NB4 (cell line): ENCODE measurements around the gene IRX6.

ENCODE experiments used
- DNase-seq: peaks from one replicate; pipeline ENCODE4 v3.0.0; 2010; ENCODE audit warnings: low read depth
- H3K4me3 ChIP-seq: one replicate; pipeline ENCODE4 v1.5.1; 2011; ENCODE audit warnings: mild to moderate bottlenecking, low read depth, low read length, moderate library complexity
- MYC ChIP-seq: IDR thresholded peaks from 2 replicates; pipeline ENCODE4 v1.6.1; 2011; ENCODE audit warnings: low read depth, low read length
- POLR2A ChIP-seq: IDR thresholded peaks from 2 replicates; pipeline ENCODE4 v1.6.1; 2011; ENCODE audit warnings: mild to moderate bottlenecking; ENCODE audit not compliant: insufficient read length; ENCODE audit errors: extremely low read depth
- TF ChIP-seq, protein P1 (sequence below): IDR thresholded peaks from 2 replicates; pipeline ENCODE4 v1.6.1; 2011; ENCODE audit warnings: low read depth, low read length
- TF ChIP-seq, protein P2 (sequence below): IDR thresholded peaks from one replicate; pipeline ENCODE4 v1.5.1; 2012; ENCODE audit warnings: low read depth, low read length

Gene IRX6

DNA sequence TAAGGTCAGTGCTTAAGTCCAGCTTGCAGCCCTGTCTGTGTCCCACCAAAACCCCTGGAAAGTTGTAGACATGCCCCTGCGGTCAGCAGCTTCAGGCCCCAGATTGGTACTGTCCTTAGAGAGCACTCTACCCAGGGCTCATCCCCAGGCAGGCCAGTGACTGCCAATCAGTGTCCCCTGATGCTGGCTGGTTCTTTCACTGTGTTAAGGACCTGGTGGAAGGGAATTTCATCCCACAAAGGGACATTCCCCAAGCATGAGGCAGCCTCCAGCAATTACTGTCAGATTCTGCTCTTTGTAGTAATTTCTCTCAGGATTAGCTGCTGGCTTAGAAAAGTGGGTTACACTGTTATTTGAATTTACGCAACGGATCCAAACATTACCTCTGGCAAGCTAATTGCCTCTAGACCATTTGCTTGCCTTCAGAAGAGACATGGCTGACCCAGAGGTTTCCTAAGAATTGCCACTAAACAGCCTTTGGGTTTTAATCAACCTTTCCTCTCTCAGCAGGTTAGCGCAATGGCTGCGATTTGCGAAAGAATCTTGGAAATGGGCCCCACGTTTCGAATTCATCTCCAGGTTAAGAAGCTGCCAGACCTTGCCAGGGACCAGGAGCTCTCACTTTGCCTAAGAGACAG lies 5.9 kb downstream of the IRX6 start:
- DNase-seq, result no peak
- no peak overlapping the region for H3K4me3 ChIP-seq
- no peak for TF ChIP-seq MYC
- no peak for TF ChIP-seq POLR2A
- TF ChIP-seq, protein P1, sequence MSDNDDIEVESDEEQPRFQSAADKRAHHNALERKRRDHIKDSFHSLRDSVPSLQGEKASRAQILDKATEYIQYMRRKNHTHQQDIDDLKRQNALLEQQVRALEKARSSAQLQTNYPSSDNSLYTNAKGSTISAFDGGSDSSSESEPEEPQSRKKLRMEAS, result no peak
- TF ChIP-seq, protein P2, sequence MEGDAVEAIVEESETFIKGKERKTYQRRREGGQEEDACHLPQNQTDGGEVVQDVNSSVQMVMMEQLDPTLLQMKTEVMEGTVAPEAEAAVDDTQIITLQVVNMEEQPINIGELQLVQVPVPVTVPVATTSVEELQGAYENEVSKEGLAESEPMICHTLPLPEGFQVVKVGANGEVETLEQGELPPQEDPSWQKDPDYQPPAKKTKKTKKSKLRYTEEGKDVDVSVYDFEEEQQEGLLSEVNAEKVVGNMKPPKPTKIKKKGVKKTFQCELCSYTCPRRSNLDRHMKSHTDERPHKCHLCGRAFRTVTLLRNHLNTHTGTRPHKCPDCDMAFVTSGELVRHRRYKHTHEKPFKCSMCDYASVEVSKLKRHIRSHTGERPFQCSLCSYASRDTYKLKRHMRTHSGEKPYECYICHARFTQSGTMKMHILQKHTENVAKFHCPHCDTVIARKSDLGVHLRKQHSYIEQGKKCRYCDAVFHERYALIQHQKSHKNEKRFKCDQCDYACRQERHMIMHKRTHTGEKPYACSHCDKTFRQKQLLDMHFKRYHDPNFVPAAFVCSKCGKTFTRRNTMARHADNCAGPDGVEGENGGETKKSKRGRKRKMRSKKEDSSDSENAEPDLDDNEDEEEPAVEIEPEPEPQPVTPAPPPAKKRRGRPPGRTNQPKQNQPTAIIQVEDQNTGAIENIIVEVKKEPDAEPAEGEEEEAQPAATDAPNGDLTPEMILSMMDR, result no peak

DNA sequence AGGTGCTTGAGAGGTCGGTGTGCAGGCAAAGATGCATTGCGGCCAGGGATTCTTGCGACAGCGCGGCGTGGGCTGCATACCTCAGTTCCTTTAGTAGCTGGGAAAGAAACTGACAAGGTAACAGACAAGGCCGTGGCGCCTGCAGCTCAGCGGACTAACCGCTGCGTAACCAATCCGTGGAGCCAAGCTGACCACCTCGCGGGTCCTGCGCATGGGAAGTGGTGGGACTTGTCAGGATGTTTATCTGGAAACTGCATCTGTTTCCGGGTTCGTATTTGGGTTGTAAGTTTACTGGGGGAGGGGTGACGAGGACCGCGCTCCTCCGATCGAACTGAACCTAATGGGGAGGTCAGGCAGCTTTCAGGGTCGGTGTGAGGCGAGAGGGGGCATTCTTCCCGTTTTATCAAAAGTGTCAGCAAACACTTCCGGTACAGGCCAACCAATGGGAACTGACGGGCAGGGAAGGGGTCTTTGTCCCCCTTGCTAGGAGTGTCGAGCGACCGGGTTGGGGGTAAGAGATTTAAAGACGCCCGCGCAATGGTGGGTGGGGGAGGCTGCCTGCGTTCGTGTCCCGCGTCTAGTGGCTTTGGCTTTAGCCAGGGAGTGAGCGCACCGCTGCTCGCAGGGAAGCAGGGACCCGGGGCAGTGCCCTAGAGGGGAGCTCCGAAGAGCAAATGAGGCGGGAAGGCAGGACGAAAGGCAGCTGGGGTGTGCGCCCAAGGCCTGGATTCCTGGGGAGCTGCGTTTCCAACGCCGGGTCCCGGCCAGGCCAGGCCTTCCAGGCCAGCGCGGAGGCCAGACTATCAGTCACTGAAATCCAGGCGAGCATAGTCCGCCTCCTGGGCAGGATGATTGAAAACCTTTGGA lies 7.0 kb downstream of the IRX6 start:
- H3K4me3 ChIP-seq, result no peak overlapping the region
- TF ChIP-seq MYC (no peak), POLR2A (no peak)
- TF ChIP-seq, protein P1, result no peak
- TF ChIP-seq, protein P2, result no peak
- DNase-seq, result no peak

DNA sequence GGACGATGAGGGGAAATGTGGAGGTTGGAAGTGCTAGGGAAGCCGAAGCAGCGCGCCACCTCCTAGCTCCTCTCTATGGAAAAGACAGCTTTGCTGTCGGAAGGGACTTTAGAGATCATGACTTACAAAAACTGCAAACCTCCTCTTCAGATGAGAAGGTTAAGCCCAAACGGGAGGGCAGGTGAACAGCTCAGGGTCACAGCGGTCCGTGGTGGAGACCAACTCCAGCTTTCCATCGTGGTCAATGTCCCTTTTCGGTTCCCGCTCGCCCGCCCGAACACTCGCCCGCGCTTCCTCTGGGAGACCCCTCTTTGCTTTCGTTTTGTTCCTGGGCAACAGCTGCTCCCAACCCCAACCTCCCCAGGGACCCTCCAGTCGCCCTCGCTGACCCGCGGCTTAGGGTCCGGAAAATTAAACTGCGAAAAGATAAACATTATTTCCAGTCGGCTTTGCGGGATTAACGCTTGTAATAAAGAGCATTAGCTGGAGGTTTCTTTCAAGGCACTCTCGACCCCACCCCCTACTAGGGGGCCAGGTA lies 7.7 kb downstream of the IRX6 start:
- H3K4me3 ChIP-seq, result no peak overlapping the region
- TF ChIP-seq POLR2A (no peak), MYC (no peak)
- TF ChIP-seq, protein P1, result no peak
- TF ChIP-seq, protein P2, result no peak
- DNase-seq, result no peak

DNA sequence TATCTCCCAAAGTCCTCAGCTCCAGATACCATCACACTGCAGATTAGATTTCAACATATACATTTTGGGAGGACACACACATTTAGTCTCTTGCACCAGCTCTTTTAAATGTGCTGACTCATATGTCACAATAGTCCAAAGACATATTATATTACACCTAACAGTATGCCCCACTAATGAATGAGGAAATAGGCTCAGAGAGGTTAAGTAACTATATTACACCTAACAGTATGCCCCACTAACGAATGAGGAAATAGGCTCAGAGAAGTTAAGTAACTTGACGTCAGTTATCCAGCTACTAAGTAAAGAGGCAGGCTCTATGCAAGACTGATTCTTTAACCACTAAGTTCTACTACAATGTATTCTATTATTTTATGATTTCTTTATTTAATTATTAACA lies 9.7 kb downstream of the IRX6 start:
- DNase-seq, result peak; percentile 89
- TF ChIP-seq POLR2A (no peak), MYC (no peak)
- TF ChIP-seq, protein P1, result no peak
- TF ChIP-seq, protein P2, result no peak
- H3K4me3 ChIP-seq, result no peak overlapping the region

DNA sequence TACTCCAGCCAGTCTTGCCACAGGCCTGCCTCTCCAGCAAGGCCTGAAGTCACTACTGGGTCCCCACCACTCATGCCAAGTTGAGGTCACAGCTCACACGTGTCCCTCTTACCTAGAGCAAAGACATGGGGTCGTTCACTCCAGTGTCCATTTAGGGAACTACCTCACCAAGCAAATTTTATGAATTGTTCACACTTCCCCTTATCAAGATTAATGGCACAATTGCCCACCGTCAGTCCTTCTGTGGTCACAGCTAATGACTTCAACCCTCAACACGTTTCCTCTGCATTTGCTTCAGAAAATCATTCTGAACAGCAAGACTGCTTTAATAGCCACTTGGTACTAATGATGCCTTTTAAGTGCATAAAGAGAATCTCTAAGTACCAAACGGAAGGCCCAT lies 14.6 kb downstream of the IRX6 start:
- TF ChIP-seq POLR2A, result no peak
- no peak for TF ChIP-seq MYC
- TF ChIP-seq, protein P2, result no peak
- TF ChIP-seq, protein P1, result no peak
- peak; percentile 40 for DNase-seq
- no peak overlapping the region for H3K4me3 ChIP-seq
